Measurements from ENCODE around the gene KRT33B.

DNA sequence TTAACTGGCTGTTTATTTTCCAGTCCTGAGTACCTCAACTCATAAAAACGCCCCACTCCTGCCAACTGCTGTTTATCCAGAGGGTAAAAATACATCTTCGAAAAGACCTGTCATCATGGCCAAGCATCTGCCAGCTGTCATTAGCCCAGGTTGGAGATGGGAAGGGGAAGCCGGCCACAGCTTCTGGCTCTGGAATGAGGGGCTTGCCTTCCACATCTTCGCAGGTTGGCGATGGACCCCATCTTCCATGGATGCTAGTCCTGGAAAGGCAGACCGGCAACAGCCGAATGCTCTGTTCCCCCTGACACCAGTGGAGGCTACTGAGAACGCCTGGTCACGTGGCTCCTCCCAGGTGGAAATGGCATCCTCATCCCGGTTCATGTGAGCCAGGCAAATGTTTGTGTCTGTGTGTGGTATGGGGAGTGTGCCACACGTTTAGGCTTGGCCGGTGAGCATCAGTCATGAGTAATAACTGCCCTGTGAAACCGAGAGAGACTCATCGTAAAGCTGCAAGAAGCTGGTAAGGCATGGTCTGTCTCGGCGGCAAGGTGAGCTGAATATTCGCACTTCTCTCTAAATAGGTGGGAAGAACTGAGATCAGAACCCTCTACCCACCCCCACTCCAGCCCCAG lies 53.7 kb downstream of the KRT33B start:
- TF ChIP-seq, protein P1, sequence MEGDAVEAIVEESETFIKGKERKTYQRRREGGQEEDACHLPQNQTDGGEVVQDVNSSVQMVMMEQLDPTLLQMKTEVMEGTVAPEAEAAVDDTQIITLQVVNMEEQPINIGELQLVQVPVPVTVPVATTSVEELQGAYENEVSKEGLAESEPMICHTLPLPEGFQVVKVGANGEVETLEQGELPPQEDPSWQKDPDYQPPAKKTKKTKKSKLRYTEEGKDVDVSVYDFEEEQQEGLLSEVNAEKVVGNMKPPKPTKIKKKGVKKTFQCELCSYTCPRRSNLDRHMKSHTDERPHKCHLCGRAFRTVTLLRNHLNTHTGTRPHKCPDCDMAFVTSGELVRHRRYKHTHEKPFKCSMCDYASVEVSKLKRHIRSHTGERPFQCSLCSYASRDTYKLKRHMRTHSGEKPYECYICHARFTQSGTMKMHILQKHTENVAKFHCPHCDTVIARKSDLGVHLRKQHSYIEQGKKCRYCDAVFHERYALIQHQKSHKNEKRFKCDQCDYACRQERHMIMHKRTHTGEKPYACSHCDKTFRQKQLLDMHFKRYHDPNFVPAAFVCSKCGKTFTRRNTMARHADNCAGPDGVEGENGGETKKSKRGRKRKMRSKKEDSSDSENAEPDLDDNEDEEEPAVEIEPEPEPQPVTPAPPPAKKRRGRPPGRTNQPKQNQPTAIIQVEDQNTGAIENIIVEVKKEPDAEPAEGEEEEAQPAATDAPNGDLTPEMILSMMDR (CRISPR knock-in tag; IDR thresholded peaks at IDR 0.05), result no peak
- TF ChIP-seq, protein P2, sequence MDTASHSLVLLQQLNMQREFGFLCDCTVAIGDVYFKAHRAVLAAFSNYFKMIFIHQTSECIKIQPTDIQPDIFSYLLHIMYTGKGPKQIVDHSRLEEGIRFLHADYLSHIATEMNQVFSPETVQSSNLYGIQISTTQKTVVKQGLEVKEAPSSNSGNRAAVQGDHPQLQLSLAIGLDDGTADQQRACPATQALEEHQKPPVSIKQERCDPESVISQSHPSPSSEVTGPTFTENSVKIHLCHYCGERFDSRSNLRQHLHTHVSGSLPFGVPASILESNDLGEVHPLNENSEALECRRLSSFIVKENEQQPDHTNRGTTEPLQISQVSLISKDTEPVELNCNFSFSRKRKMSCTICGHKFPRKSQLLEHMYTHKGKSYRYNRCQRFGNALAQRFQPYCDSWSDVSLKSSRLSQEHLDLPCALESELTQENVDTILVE (CRISPR knock-in tag; IDR thresholded peaks at IDR 0.05), result no peak
- TF ChIP-seq JUN (CRISPR knock-in tag; IDR thresholded peaks at IDR 0.05) (no peak), ZNF737 (CRISPR knock-in tag; IDR thresholded peaks at IDR 0.05; ENCODE audit: borderline replicate concordance) (no peak), HIVEP1 (CRISPR knock-in tag; IDR thresholded peaks at IDR 0.05) (no peak), YY1 (IDR thresholded peaks at IDR 0.05; ENCODE audit: insufficient read depth, insufficient replicate concordance, low read depth, low read length) (no peak), SRF (IDR thresholded peaks at IDR 0.05; ENCODE audit: low read depth, low read length) (no peak), JUND (CRISPR knock-in tag; IDR thresholded peaks at IDR 0.05) (no peak), FOXM1 (CRISPR knock-in tag; IDR thresholded peaks at IDR 0.05) (no peak), HNRNPLL (IDR thresholded peaks at IDR 0.05; ENCODE audit: low read depth, low read length, poor library complexity, severe bottlenecking) (no peak), ZBTB20 (CRISPR knock-in tag; IDR thresholded peaks at IDR 0.05; ENCODE audit: borderline replicate concordance, low read depth) (no peak), MEIS1 (CRISPR knock-in tag; IDR thresholded peaks at IDR 0.05; ENCODE audit: borderline replicate concordance) (no peak)
- TF ChIP-seq, protein P3, sequence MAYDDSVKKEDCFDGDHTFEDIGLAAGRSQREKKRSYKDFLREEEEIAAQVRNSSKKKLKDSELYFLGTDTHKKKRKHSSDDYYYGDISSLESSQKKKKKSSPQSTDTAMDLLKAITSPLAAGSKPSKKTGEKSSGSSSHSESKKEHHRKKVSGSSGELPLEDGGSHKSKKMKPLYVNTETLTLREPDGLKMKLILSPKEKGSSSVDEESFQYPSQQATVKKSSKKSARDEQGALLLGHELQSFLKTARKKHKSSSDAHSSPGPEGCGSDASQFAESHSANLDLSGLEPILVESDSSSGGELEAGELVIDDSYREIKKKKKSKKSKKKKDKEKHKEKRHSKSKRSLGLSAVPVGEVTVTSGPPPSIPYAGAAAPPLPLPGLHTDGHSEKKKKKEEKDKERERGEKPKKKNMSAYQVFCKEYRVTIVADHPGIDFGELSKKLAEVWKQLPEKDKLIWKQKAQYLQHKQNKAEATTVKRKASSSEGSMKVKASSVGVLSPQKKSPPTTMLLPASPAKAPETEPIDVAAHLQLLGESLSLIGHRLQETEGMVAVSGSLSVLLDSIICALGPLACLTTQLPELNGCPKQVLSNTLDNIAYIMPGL (CRISPR knock-in tag; IDR thresholded peaks at IDR 0.05; ENCODE audit: borderline replicate concordance in 1 of 2, low read depth in 1 of 2), result no peak
- TF ChIP-seq, protein P4, sequence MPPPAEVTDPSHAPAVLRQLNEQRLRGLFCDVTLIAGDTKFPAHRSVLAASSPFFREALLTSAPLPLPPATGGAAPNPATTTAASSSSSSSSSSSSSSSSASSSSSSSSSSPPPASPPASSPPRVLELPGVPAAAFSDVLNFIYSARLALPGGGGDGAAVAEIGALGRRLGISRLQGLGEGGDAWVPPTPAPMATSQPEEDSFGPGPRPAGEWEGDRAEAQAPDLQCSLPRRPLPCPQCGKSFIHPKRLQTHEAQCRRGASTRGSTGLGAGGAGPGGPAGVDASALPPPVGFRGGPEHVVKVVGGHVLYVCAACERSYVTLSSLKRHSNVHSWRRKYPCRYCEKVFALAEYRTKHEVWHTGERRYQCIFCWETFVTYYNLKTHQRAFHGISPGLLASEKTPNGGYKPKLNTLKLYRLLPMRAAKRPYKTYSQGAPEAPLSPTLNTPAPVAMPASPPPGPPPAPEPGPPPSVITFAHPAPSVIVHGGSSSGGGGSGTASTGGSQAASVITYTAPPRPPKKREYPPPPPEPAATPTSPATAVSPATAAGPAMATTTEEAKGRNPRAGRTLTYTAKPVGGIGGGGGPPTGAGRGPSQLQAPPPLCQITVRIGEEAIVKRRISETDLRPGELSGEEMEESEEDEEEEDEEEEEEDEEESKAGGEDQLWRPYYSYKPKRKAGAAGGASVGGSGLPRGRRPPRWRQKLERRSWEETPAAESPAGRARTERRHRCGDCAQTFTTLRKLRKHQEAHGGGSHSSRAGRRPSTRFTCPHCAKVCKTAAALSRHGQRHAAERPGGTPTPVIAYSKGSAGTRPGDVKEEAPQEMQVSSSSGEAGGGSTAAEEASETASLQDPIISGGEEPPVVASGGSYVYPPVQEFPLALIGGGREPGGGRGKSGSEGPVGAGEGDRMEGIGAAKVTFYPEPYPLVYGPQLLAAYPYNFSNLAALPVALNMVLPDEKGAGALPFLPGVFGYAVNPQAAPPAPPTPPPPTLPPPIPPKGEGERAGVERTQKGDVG (CRISPR knock-in tag; IDR thresholded peaks at IDR 0.05; ENCODE audit: borderline replicate concordance), result no peak
